GM12878 (cell line): ENCODE measurements around the gene GALNT18. TPM values are rescaled to one million over a fixed set of nuclear protein-coding genes. Genes with fewer than 3 reads are reported as not detected.

Source experiments
- ATAC-seq: fragments of 200-7000 bp; cut with Tn5 transposase; 3 replicates; pipeline ENCODE4 v1.9.1; 2020; ENCODE audit warnings: mild to moderate bottlenecking, moderate library complexity
- BruUV-seq: library from RNA; stranded (reverse); fragments of 400-500 nt; replicated peaks from 2 replicates; lab custom pipeline; 2021; lab: Mats Ljungman, UMichigan
- CTCF ChIA-PET: fragments of 300-600 bp; sonication (Branson Sonifier 250); formaldehyde crosslinking; extraction: SDS; loops from one replicate; lab custom pipeline; 2021; ENCODE audit warnings: inconsistent platforms; lab: Yijun Ruan, JAX
- POLR2A ChIA-PET: fragments of 350-600 bp; formaldehyde crosslinking; extraction: SDS; loops from one replicate; lab custom pipeline; 2021; ENCODE audit warnings: inconsistent platforms; lab: Charles Lee
- RAD21 ChIA-PET: fragments of 300-600 bp; sonication (Branson Sonifier 250); formaldehyde crosslinking; loops from one replicate; lab custom pipeline; 2023; ENCODE audit warnings: antibody characterized with exemption; ENCODE audit not compliant: unreplicated experiment; lab: Charles Lee
- SMC1A ChIA-PET: fragments of 300-600 bp; sonication (Branson Sonifier 250); formaldehyde crosslinking; loops from one replicate; lab custom pipeline; 2023; ENCODE audit not compliant: unreplicated experiment, uncharacterized antibody; lab: Charles Lee
- DNase-seq: peaks from one replicate; pipeline ENCODE4 v3.0.0-alpha.2; 2011; ENCODE audit warnings: low read depth, low spot score
- FAIRE-seq: peaks from 3 replicates; lab custom pipeline; 2011; peaks lifted over from hg19 to GRCh38; lab: Jason Lieb, UNC
- H2AFZ ChIP-seq: 2 replicates; pipeline ENCODE4 v1.6.0; 2011; ENCODE audit warnings: low read depth, low read length, control low read depth; ENCODE audit not compliant: control insufficient read depth
- H3K27ac ChIP-seq: 2 replicates; pipeline ENCODE4 v1.5.1; 2011; ENCODE audit warnings: control low read depth; ENCODE audit not compliant: control insufficient read depth, insufficient read depth
- H3K27me3 ChIP-seq, 2 experiments: replicated peaks in 1 of 2; 2 replicates each; pipeline versions ENCODE4 v1.6.0 to v1.6.1; 2011; ENCODE audit warnings: low read length in 1 of 2; ENCODE audit not compliant: control insufficient read depth in 2 of 2, insufficient read depth in 2 of 2
- H3K36me3 ChIP-seq, 2 experiments: 2 replicates each; pipeline ENCODE4 v1.5.1; 2011; ENCODE audit warnings: low read length in 1 of 2; ENCODE audit not compliant: control insufficient read depth in 2 of 2, insufficient read depth in 2 of 2
- H3K4me1 ChIP-seq: 2 replicates; pipeline ENCODE4 v1.6.1; 2011; ENCODE audit warnings: mild to moderate bottlenecking, low read length, moderate library complexity, mixed read lengths; ENCODE audit not compliant: control insufficient read depth, insufficient read depth
- H3K4me2 ChIP-seq: 2 replicates; pipeline ENCODE4 v1.6.0; 2011; ENCODE audit warnings: control low read depth; ENCODE audit not compliant: control insufficient read depth, insufficient read depth
- H3K4me3 ChIP-seq: fragments of 200-600 bp; sonication (generic); 2 replicates; pipeline ENCODE4 v1.5.1; 2016
- H3K79me2 ChIP-seq: 2 replicates; pipeline ENCODE4 v1.6.0; 2011; ENCODE audit warnings: low read length; ENCODE audit not compliant: control insufficient read depth, insufficient read depth
- H3K9ac ChIP-seq: 2 replicates; pipeline ENCODE4 v1.8.0; 2011; ENCODE audit warnings: low read length, control low read depth, mixed read lengths; ENCODE audit not compliant: control insufficient read depth, insufficient read depth
- H3K9me3 ChIP-seq: replicated peaks from 3 replicates; pipeline ENCODE4 v1.5.1; 2011; ENCODE audit warnings: mild to moderate bottlenecking, low read length; ENCODE audit not compliant: control insufficient read depth, insufficient read depth
- H4K20me1 ChIP-seq: 2 replicates; pipeline ENCODE4 v1.6.0; 2011; ENCODE audit not compliant: control insufficient read depth, insufficient read depth
- CEBPZ ChIP-seq: fragments of 150-350 bp; IDR thresholded peaks from 2 replicates; pipeline ENCODE4 v1.6.1; 2016; ENCODE audit warnings: low read depth, low read length
- FOXM1 ChIP-seq: IDR thresholded peaks from 2 replicates; pipeline ENCODE4 v1.6.1; 2012; ENCODE audit warnings: low read depth, mild to moderate bottlenecking, inconsistent platforms, low read length, moderate library complexity
- IRF3 ChIP-seq: fragments of 450-650 bp; IDR thresholded peaks from 2 replicates; pipeline ENCODE4 v1.6.1; 2014; ENCODE audit warnings: mild to moderate bottlenecking
- MAX ChIP-seq: IDR thresholded peaks from 2 replicates; pipeline ENCODE4 v1.6.1; 2012; ENCODE audit warnings: low read depth, low read length, improper control_type of control experiment
- NBN ChIP-seq: fragments of 450-650 bp; IDR thresholded peaks from 2 replicates; pipeline ENCODE4 v1.6.1; 2016
- NR2C1 ChIP-seq: fragments of 450-650 bp; IDR thresholded peaks from 2 replicates; pipeline ENCODE4 v1.6.1; 2017; ENCODE audit warnings: antibody characterized with exemption, mild to moderate bottlenecking, moderate library complexity
- RAD51 ChIP-seq: fragments of 450-650 bp; IDR thresholded peaks from 2 replicates; pipeline ENCODE4 v1.6.1; 2016; ENCODE audit warnings: moderate library complexity, mild to moderate bottlenecking, inconsistent platforms
- REST ChIP-seq: IDR thresholded peaks from 2 replicates; pipeline ENCODE4 v1.6.1; 2012; ENCODE audit warnings: mild to moderate bottlenecking, low read depth, low read length
- ZBED1 ChIP-seq: IDR thresholded peaks from 2 replicates; pipeline ENCODE4 v1.6.1; 2016; ENCODE audit warnings: borderline replicate concordance
- ZBTB33 ChIP-seq: fragments of 450-650 bp; IDR thresholded peaks from 2 replicates; pipeline ENCODE4 v1.6.1; 2017; ENCODE audit warnings: mild to moderate bottlenecking
- ZNF622 ChIP-seq: fragments of 450-650 bp; IDR thresholded peaks from 2 replicates; pipeline ENCODE4 v1.6.1; 2017; ENCODE audit warnings: mild to moderate bottlenecking, inconsistent platforms
- in situ Hi-C: fragments of 300-500 bp; cut with MboI; formaldehyde crosslinking; loops from 9 replicates; pipeline ENCODE4 v1.14.3; 2018; ENCODE audit warnings: mixed read lengths
- intact Hi-C: fragments of 100-400 bp; cut with micrococcal nuclease; formaldehyde crosslinking; loops from one replicate; pipeline ENCODE4 v1.14.2; 2022; ENCODE audit not compliant: unreplicated experiment
- polyA plus RNA-seq, 11 experiments: library from polyadenylated mRNA; depleted of rRNA in 4 of 11; unstranded in 6 of 11; stranded (reverse) in 5 of 11; fragments of >200 nt; fragmentation: Nextera tagmentation in 4 of 11; fragmentation: Illumina TruSeq in 1 of 11; extraction: Ambion mirVana in 4 of 11; extraction: Trizol in 1 of 11; gene quantifications; 1 replicate in 1 of 11; 2 replicates in 10 of 11; pipeline versions ENCODE4 v1.2.1 to v1.2.3, GENCODE V29; 2011 to 2016; ENCODE audit warnings: inconsistent platforms in 2 of 11, missing spikeins in 2 of 11, low read depth in 1 of 11
- total RNA-seq, 4 experiments: library from RNA; depleted of rRNA in 3 of 4; stranded (reverse); fragments of >200 nt in 3 of 4; fragmentation: Illumina TruSeq in 1 of 4; extraction: Trizol in 1 of 4; gene quantifications; 2 replicates each; pipeline versions ENCODE4 v1.2.1 to v1.2.3, GENCODE V29; 2013 to 2021

Gene GALNT18
- total and polyA plus RNA-seq, 10 of the 15 experiments (the other 5 are each of a cell fraction or from before 2014, with no cell fraction given): 1.2 to 14.2 (median 6.3) TPM

- TF ChIP-seq NR2C1: no peak
- no peak for TF ChIP-seq FOXM1
- TF ChIP-seq CEBPZ: no peak
- TF ChIP-seq NBN: no peak
Observed at GRCh38 chr11:11395126-11395525, 226.7 kb downstream of the GALNT18 start (continued).

- FAIRE-seq (no peak), ATAC-seq (no peak), DNase-seq (no peak)
- no peaks in the 10 kb centered on the region; a peak in 1 of 4 replicates for H3K36me3 ChIP-seq
- H3K9ac ChIP-seq: no peak overlapping the region
- ChIA-PET RAD21 (no interaction called here), SMC1A (no interaction called here), CTCF (no interaction called here), POLR2A (no interaction called here)
- intact Hi-C loops (no loop called here), in situ Hi-C loops (no loop called here)
- H3K4me3 ChIP-seq: no peak overlapping the region
- no TSS peak for BruUV-seq
- H3K27ac ChIP-seq: no peak overlapping the region
- no peaks in the 10 kb centered on the region for H3K4me1 ChIP-seq
- H3K27me3 ChIP-seq: no peaks in the 10 kb centered on the region
- H3K4me2 ChIP-seq: no peak overlapping the region
- no peak overlapping the region for H2AFZ ChIP-seq
- no peaks in the 10 kb centered on the region for H3K9me3 ChIP-seq
- H4K20me1 ChIP-seq: no peaks in the 10 kb centered on the region
- no peaks in the 10 kb centered on the region for H3K79me2 ChIP-seq
- TF ChIP-seq ZNF622 (no peak), RAD51 (no peak), IRF3 (no peak), ZBTB33 (no peak), MAX (no peak), REST (no peak), ZBED1 (no peak)
Observed at GRCh38 chr11:11394241-11394640, 227.6 kb downstream of the GALNT18 start.
